HG03025 (cell line): ENCODE measurements around the gene ZNF227.
"Not testable (repeated sequence)": the region's sequence is repeated elsewhere in the genome, so short reads cannot be mapped to it uniquely, and the experiment has no call there.

ENCODE experiments used
- ATAC-seq: cut with Tn5 transposase; IDR thresholded peaks from one replicate; pipeline ENCODE4 v1.9.1; 2021; ENCODE audit warnings: mild to moderate bottlenecking, moderate library complexity; ENCODE audit not compliant: unreplicated experiment, low FRiP score

Gene ZNF227

GRCh38 chr19:44212250-44212865, at the start of gene ZNF227:
TSS of gene ZNF227 (plus strand) at chr19:44212532. CDS start at chr19:44217793, 5,261 bp downstream.
- ATAC-seq, result peak; percentile 64

DNA sequence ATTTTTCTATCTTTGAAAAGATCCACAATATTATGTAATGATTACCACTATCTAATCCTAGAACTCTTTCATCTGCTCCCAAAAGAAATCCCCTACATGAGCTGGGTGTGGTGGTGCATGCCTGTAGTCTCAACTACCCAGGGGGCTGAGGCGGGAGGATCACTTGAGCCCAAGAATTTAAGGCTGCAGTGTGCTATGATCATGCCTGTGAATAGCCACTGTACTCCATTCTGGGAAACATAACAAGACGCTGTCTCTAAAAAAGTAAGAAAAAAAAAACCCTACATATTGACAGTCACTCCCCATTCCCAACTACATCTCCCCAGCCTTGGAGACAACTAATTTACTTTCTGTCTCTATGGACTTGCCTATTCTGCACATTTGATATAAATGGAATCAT, 48.5 kb upstream of the ZNF227 start:
- ATAC-seq, result no peak

DNA sequence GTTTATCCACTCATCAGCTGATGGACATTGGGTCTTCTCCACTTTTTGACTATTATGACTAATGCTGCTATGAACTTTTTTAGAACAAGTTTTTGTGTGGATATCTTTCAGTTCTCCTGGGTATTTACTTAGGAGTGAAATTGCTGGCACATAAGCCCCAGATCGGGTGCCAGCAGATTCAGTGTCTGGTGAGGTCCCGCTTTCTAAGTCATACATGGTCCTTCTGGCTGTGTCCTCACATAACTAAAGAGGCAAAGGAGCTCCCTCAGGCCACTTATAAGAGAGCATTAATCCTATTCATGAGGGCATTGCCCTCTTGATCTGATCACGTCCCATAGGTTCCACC, 48.0 kb upstream of the ZNF227 start:
- peak; percentile 14 for ATAC-seq

GRCh38 chr19:44164673-44165512, 47.4 kb upstream of the ZNF227 start, which contains the start of gene ZNF226:
TSS of gene ZNF226 (plus strand) at chr19:44165100. CDS start at chr19:44170081, 4,981 bp downstream.
- peak; percentile 81 for ATAC-seq

- ATAC-seq, result not testable (repeated sequence)
These were observed 41.7 kb upstream of the ZNF227 start for GRCh38 chr19:44170660-44171059.

GRCh38 chr19:44176590-44176989, 35.7 kb upstream of the ZNF227 start:
- ATAC-seq, result no peak

DNA sequence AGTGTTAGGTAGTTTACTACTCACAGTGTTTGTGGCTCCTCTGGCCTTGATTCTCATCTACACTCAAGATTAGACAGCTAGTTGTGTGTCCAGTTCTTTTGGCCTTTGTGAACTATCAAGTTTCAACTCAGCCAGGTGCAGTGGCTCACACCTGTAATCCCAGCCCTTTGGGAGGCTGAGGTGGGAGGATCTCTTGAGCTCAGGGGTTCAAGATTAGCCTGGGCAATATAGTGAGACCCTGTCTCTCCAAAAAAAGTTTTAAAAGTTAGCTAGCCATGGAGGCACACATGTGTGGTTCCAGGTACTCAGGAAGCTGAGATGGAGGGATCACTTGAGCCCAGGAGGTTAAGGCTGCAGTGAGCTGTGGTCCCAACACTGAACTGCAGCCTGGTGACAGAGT, 31.4 kb upstream of the ZNF227 start:
- no peak for ATAC-seq

DNA sequence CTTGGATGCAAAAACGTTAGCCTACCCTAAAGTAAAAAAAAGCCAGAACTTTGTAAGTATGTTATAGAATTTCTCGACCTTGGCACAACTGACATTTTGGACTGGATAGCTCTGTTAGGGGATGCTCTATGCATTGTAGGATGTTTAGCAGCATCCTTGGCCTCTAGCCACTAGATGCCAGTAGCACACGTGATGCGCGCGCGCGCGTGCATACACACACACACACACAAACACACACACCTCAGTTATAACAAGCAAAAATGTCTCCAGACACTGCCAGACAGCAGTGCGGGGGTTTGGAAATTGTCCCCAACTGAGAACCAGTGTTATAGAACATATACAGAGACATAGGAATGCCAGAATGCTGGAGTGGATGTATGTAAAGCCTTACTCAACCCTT, 30.2 kb upstream of the ZNF227 start:
- ATAC-seq, result no peak

- ATAC-seq, result no peak
These were observed 22.3 kb upstream of the ZNF227 start for GRCh38 chr19:44190020-44190419.

GRCh38 chr19:44192127-44192526, 20.2 kb upstream of the ZNF227 start:
- no peak for ATAC-seq

DNA sequence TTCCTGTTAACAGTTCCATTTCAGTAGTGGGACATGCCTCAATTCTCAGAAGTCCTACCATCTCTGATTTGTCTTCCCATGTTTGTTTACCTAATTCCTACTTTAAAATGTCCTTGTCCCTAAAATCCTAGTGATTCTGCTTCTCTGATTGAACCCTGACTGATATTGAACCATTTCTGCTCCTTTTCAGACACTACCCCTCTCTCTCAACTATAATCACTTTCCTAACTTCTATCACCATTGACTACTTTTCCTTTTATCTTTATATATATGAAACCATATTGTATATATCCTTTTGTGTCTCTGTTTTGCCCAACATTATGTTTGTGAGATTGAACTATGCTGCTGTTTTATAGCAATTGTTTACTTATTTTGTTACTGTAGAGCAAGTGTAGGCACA, 15.6 kb upstream of the ZNF227 start:
- ATAC-seq, result no peak

DNA sequence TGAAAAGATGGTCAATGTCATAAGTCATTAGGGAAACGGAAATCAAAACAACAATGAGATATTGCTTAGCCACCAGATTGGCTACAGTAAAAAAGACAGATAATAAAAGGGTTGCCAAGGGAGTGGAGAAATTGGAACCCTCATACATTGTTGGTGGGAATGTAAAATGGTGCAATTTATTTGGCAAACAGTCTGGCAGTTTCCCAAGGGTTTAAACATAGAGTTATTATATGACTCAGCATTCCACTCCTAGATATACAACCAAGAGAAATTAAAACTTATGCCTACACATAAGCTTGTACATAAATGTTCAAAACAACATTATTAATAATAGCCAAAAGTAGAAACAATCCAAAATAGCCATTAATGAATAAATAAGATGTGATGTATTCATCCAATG, 9.9 kb upstream of the ZNF227 start:
- no peak for ATAC-seq

DNA sequence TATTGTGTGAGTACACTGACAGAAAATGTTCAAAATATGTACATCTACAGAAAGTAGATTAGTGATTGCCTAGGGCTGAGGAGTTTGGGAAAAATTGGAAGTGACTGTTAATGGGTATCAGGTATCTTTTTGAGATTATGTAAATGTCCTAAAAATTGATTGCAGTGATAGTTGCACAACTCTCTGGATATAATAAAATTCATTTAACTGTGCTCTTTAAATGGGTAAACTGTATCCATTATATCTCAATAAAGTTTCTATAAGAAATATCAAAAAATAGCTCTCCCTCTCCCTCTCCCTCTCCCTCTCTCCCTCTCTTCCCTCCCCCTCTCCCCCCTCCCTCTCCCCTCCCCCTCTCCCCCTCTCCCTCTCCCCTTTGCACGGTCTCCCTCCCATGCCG, 9.4 kb upstream of the ZNF227 start:
- ATAC-seq, result no peak

GRCh38 chr19:44203877-44204276, 8.5 kb upstream of the ZNF227 start:
- ATAC-seq, result not testable (repeated sequence)

DNA sequence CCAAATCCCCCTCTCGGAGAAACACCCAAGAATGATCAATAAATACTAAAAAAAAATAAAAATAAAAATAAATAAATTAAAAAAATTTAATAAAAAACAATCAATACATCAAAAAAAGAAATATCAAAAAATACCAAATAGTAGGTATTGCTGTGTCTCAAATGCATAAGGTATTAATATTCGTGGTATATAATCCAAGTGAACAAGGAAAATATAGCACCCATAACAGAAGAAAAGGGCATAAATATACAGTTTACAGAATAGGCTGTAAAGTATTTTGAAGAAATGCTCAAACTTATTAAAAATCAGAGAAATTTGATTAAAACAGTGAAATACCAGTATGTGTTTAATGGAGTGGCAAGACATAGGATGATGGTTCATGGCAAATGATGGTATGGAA, 7.6 kb upstream of the ZNF227 start:
- no peak for ATAC-seq

GRCh38 chr19:44207126-44207803, 5.1 kb upstream of the ZNF227 start:
- ATAC-seq, result peak; percentile 84

GRCh38 chr19:44212866-44213346, 574 bp downstream of the ZNF227 start:
- ATAC-seq, result no peak

GRCh38 chr19:44219926-44220325, 7.6 kb downstream of the ZNF227 start:
- ATAC-seq, result not testable (repeated sequence)

- not testable (repeated sequence) for ATAC-seq
These were observed 8.4 kb downstream of the ZNF227 start for GRCh38 chr19:44220761-44221160.

GRCh38 chr19:44221291-44221690, 9.0 kb downstream of the ZNF227 start:
- not testable (repeated sequence) for ATAC-seq

GRCh38 chr19:44228318-44228717, 16.0 kb downstream of the ZNF227 start:
- ATAC-seq, result no peak
